Measurements from ENCODE around the gene SUB1.
"Not testable (repeated sequence)": the region's sequence is repeated elsewhere in the genome, so short reads cannot be mapped to it uniquely, and the experiment has no call there.

The SUB1 gene

GRCh38 chr5:32585446-32586275 lies at the start of gene SUB1:
SUB1 (plus strand) TSS chr5:32585557; CDS start chr5:32588513, 2,956 bp downstream.
- peak; percentile 76 for DNase-seq

- no peak for DNase-seq
These were observed 49.1 kb upstream of the SUB1 start for GRCh38 chr5:32536246-32536645.

- DNase-seq = not testable (repeated sequence)
These were observed 47.8 kb upstream of the SUB1 start for GRCh38 chr5:32537437-32538029.

- no peak for DNase-seq
These were observed 47.3 kb upstream of the SUB1 start for GRCh38 chr5:32538031-32538547.

GRCh38 chr5:32539981-32540845 lies 45.1 kb upstream of the SUB1 start:
- DNase-seq = no peak

GRCh38 chr5:32541241-32541640 lies 44.1 kb upstream of the SUB1 start:
- no peak for DNase-seq

- no peak for DNase-seq
These were observed 42.9 kb upstream of the SUB1 start for GRCh38 chr5:32542216-32543059.

GRCh38 chr5:32543291-32543690 lies 42.1 kb upstream of the SUB1 start:
- no peak for DNase-seq

GRCh38 chr5:32545102-32545800 lies 40.1 kb upstream of the SUB1 start:
- DNase-seq = no peak

- no peak for DNase-seq
These were observed 34.2 kb upstream of the SUB1 start for GRCh38 chr5:32551194-32551593.

- DNase-seq = no peak
These were observed 33.5 kb upstream of the SUB1 start for GRCh38 chr5:32551865-32552264.

- not testable (repeated sequence) for DNase-seq
These were observed 32.9 kb upstream of the SUB1 start for GRCh38 chr5:32552491-32552890.

- no peak for DNase-seq
These were observed 32.4 kb upstream of the SUB1 start for GRCh38 chr5:32552936-32553335.

GRCh38 chr5:32554181-32554780 lies 31.1 kb upstream of the SUB1 start:
- not testable (repeated sequence) for DNase-seq

GRCh38 chr5:32556543-32556942 lies 28.8 kb upstream of the SUB1 start:
- not testable (repeated sequence) for DNase-seq

- DNase-seq = no peak
These were observed 25.9 kb upstream of the SUB1 start for GRCh38 chr5:32559411-32559810.

- no peak for DNase-seq
These were observed 25.4 kb upstream of the SUB1 start for GRCh38 chr5:32559921-32560320.

- DNase-seq = no peak
These were observed 23.3 kb upstream of the SUB1 start for GRCh38 chr5:32562056-32562455.

- no peak for DNase-seq
These were observed 22.5 kb upstream of the SUB1 start for GRCh38 chr5:32562843-32563242.

- no peak for DNase-seq
These were observed 21.7 kb upstream of the SUB1 start for GRCh38 chr5:32563614-32564013.

- DNase-seq = no peak
These were observed 20.2 kb upstream of the SUB1 start for GRCh38 chr5:32565145-32565544.

Data from NCI-H2029 treated with DMSO at 0.1 percent for 48 hours (cell line).